GM10266 (cell line): ENCODE results near the gene GLI3.

Source experiments
- DNase-seq: peaks from one replicate; pipeline ENCODE4 v3.0.0; 2012; ENCODE audit errors: extremely low spot score
- CTCF ChIP-seq: IDR thresholded peaks from 2 replicates; pipeline ENCODE4 v1.5.1; 2012; ENCODE audit warnings: mild to moderate bottlenecking, low read depth; ENCODE audit not compliant: control insufficient read depth, insufficient read depth; ENCODE audit errors: missing control alignments

GLI3 gene

GRCh38 chr7:42151309-42151708, 85.7 kb downstream of the GLI3 start:
- no peak for DNase-seq
- no peak for TF ChIP-seq CTCF

GRCh38 chr7:42145539-42145938, 91.5 kb downstream of the GLI3 start:
- no peak for TF ChIP-seq CTCF

GRCh38 chr7:42144604-42145003, 92.4 kb downstream of the GLI3 start:
- TF ChIP-seq CTCF, result no peak
- DNase-seq, result no peak

More at GRCh38 chr7:42145539-42145938, 91.5 kb downstream of the GLI3 start:
- no peak for DNase-seq

- no peak for DNase-seq
- no peak for TF ChIP-seq CTCF
Observed at GRCh38 chr7:42143711-42144600, 93.1 kb downstream of the GLI3 start.

GRCh38 chr7:42142089-42142488, 94.9 kb downstream of the GLI3 start:
- DNase-seq, result no peak
- no peak for TF ChIP-seq CTCF

- DNase-seq, result no peak
- TF ChIP-seq CTCF, result no peak
Observed at GRCh38 chr7:42139751-42140150, 97.3 kb downstream of the GLI3 start.

GRCh38 chr7:42138691-42139090, 98.3 kb downstream of the GLI3 start:
- TF ChIP-seq CTCF, result no peak
- DNase-seq, result no peak
